GM12892 (cell line): ENCODE data around the gene BLVRB.
"Not testable (repeated sequence)": the region's sequence is repeated elsewhere in the genome, so short reads cannot be mapped to it uniquely, and the experiment has no call there.

ENCODE experiments used
- POLR2A ChIP-seq: IDR thresholded peaks from 2 replicates; pipeline ENCODE4 v1.6.1; 2011; ENCODE audit warnings: low read depth, low read length, control low read depth
- POLR2AphosphoS5 ChIP-seq: IDR thresholded peaks from 2 replicates; pipeline ENCODE4 v1.6.1; 2011; ENCODE audit warnings: low read depth, low read length, control low read depth
- TAF1 ChIP-seq: IDR thresholded peaks from 2 replicates; pipeline ENCODE4 v1.6.1; 2011; ENCODE audit warnings: low read depth, mild to moderate bottlenecking, control low read depth, low read length, borderline replicate concordance

- TF ChIP-seq TAF1, POLR2AphosphoS5, POLR2A: not testable (repeated sequence)
Observed at GRCh38 chr19:40432760-40433159, 32.8 kb downstream of the BLVRB start.
